ENCODE data around the gene WWTR1. TPM values are rescaled to one million over a fixed set of nuclear protein-coding genes. Genes with fewer than 3 reads are reported as not detected.

The WWTR1 gene
- polyA plus RNA-seq, 1 donor (not counting 4 experiments of a cell fraction or from before 2014, with no cell fraction given), result 77.3 TPM

GRCh38 chr3:149527531-149528339, 130.1 kb downstream of the WWTR1 start:
- no peaks in the 10 kb centered on the region for H3K27me3 ChIP-seq (ENCODE audit: control insufficient read depth, extremely low read depth, insufficient read depth, low read length)
- no peak overlapping the region for H3K27ac ChIP-seq (ENCODE audit: control insufficient read depth, insufficient read depth, low read length)
- H3K4me3 ChIP-seq (ENCODE audit: control insufficient read depth in 2 of 3, extremely low read depth in 1 of 3, insufficient read depth in 2 of 3, low read depth in 1 of 3, low read length in 3 of 3), result no peak overlapping the region
- DNase-seq (ENCODE audit: low read depth, low spot score) (no peak), FAIRE-seq (no peak)
- H4K20me1 ChIP-seq (ENCODE audit: control insufficient read depth, extremely low read depth, insufficient read depth, low read length), result no peaks in the 10 kb centered on the region
- no peak overlapping the region for H3K4me2 ChIP-seq (ENCODE audit: control insufficient read depth, extremely low read depth, insufficient read depth, low read depth, low read length)
- H3K9me1 ChIP-seq (ENCODE audit: control insufficient read depth, extremely low read depth, insufficient read depth, low read length), result no peaks in the 10 kb centered on the region
- dilution Hi-C loops (cut with MboI; ENCODE audit: extremely low pct_ligation_motif_present, low sequenced_read_pairs), result no loop called here
- no peak overlapping the region for H2AFZ ChIP-seq (ENCODE audit: control insufficient read depth, low read length)
- TF ChIP-seq, protein P1, sequence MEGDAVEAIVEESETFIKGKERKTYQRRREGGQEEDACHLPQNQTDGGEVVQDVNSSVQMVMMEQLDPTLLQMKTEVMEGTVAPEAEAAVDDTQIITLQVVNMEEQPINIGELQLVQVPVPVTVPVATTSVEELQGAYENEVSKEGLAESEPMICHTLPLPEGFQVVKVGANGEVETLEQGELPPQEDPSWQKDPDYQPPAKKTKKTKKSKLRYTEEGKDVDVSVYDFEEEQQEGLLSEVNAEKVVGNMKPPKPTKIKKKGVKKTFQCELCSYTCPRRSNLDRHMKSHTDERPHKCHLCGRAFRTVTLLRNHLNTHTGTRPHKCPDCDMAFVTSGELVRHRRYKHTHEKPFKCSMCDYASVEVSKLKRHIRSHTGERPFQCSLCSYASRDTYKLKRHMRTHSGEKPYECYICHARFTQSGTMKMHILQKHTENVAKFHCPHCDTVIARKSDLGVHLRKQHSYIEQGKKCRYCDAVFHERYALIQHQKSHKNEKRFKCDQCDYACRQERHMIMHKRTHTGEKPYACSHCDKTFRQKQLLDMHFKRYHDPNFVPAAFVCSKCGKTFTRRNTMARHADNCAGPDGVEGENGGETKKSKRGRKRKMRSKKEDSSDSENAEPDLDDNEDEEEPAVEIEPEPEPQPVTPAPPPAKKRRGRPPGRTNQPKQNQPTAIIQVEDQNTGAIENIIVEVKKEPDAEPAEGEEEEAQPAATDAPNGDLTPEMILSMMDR (optimal IDR thresholded peaks at IDR 0.05 in 1 of 3, IDR thresholded peaks at IDR 0.05 in 1 of 3, conservative IDR thresholded peaks at IDR 0.05 in 1 of 3; ENCODE audit: extremely low read depth in 1 of 3, insufficient read depth in 2 of 3, low read length in 3 of 3), result peak in 1 of 3 experiments; percentile 9
- no peak for TF ChIP-seq EZH2 (IDR thresholded peaks at IDR 0.05; ENCODE audit: low read length)
- peaks cover 20% of the 10 kb centered on the region for H3K79me2 ChIP-seq (ENCODE audit: control insufficient read depth, insufficient read depth, low read length)
- peaks cover 6 to 15% of the 10 kb centered on the region in 2 experiments for H3K36me3 ChIP-seq (ENCODE audit: control insufficient read depth in 2 of 2, extremely low read depth in 1 of 2, insufficient read depth in 2 of 2, low read length in 2 of 2)
- no peaks in the 10 kb centered on the region for H3K9me3 ChIP-seq (ENCODE audit: control insufficient read depth, low read depth, low read length)
- H3K4me1 ChIP-seq (ENCODE audit: control insufficient read depth, extremely low read depth, insufficient read depth, low read length), result peaks cover 14% of the 10 kb centered on the region
- H3K9ac ChIP-seq (ENCODE audit: control insufficient read depth, extremely low read depth, insufficient read depth, low read length), result no peak overlapping the region

GRCh38 chr3:149523512-149524299, 134.1 kb downstream of the WWTR1 start:
- H3K4me2 ChIP-seq (ENCODE audit: control insufficient read depth, extremely low read depth, insufficient read depth, low read depth, low read length), result no peak overlapping the region
- H2AFZ ChIP-seq (ENCODE audit: control insufficient read depth, low read length), result no peak overlapping the region
- dilution Hi-C loops (cut with MboI; ENCODE audit: extremely low pct_ligation_motif_present, low sequenced_read_pairs), result no loop called here
- H4K20me1 ChIP-seq (ENCODE audit: control insufficient read depth, extremely low read depth, insufficient read depth, low read length), result no peaks in the 10 kb centered on the region
- H3K4me1 ChIP-seq (ENCODE audit: control insufficient read depth, extremely low read depth, insufficient read depth, low read length), result peaks cover 2% of the 10 kb centered on the region
- FAIRE-seq (peak; percentile 26), DNase-seq (ENCODE audit: low read depth, low spot score) (no peak)
- peaks cover 9% of the 10 kb centered on the region for H3K79me2 ChIP-seq (ENCODE audit: control insufficient read depth, insufficient read depth, low read length)
- H3K9me1 ChIP-seq (ENCODE audit: control insufficient read depth, extremely low read depth, insufficient read depth, low read length), result no peaks in the 10 kb centered on the region
- no peak overlapping the region for H3K27ac ChIP-seq (ENCODE audit: control insufficient read depth, insufficient read depth, low read length)
- peaks cover 11 to 15% of the 10 kb centered on the region in 2 experiments for H3K36me3 ChIP-seq (ENCODE audit: control insufficient read depth in 2 of 2, extremely low read depth in 1 of 2, insufficient read depth in 2 of 2, low read length in 2 of 2)
- TF ChIP-seq, protein P1 (optimal IDR thresholded peaks at IDR 0.05 in 1 of 3, IDR thresholded peaks at IDR 0.05 in 1 of 3, conservative IDR thresholded peaks at IDR 0.05 in 1 of 3; ENCODE audit: extremely low read depth in 1 of 3, insufficient read depth in 2 of 3, low read length in 3 of 3), result no peak
- TF ChIP-seq EZH2 (IDR thresholded peaks at IDR 0.05; ENCODE audit: low read length), result no peak
- H3K9me3 ChIP-seq (ENCODE audit: control insufficient read depth, low read depth, low read length), result no peaks in the 10 kb centered on the region
- H3K4me3 ChIP-seq (ENCODE audit: control insufficient read depth in 2 of 3, extremely low read depth in 1 of 3, insufficient read depth in 2 of 3, low read depth in 1 of 3, low read length in 3 of 3), result no peak overlapping the region
- H3K9ac ChIP-seq (ENCODE audit: control insufficient read depth, extremely low read depth, insufficient read depth, low read length), result no peak overlapping the region
- no peaks in the 10 kb centered on the region for H3K27me3 ChIP-seq (ENCODE audit: control insufficient read depth, extremely low read depth, insufficient read depth, low read length)
